A549 (cell line): ENCODE results near the gene SLC34A1. TPM values are rescaled to one million over a fixed set of nuclear protein-coding genes. Genes with fewer than 3 reads are reported as not detected.

ENCODE experiments used
- ATAC-seq, 2 experiments: fragments of 200-7000 bp in 1 of 2; fragments of >200 bp in 1 of 2; cut with Nextera tagmentation in 1 of 2; cut with Tn5 transposase in 1 of 2; 3 replicates each; pipeline versions ENCODE4 v1.8.0 to v1.9.1; 2018 to 2020; ENCODE audit warnings: mild to moderate bottlenecking in 1 of 2, moderate library complexity in 1 of 2
- CTCF ChIA-PET: fragments of 300-600 bp; sonication (Branson Sonifier 250); formaldehyde crosslinking; extraction: SDS; loops from one replicate; lab custom pipeline; 2021; ENCODE audit warnings: antibody characterized with exemption, inconsistent platforms; lab: Yijun Ruan, JAX
- POLR2A ChIA-PET: fragments of 350-600 bp; formaldehyde crosslinking; extraction: SDS; loops from one replicate; lab custom pipeline; 2021; ENCODE audit warnings: antibody characterized with exemption, inconsistent platforms; lab: Yijun Ruan, JAX
- DNase-seq, 2 experiments: peaks; one replicate each; pipeline versions ENCODE4 v3.0.0 to v3.0.0-alpha.2; 2011 to 2016; ENCODE audit warnings: low read depth in 1 of 2, low spot score in 1 of 2
- FAIRE-seq: peaks from 2 replicates; lab custom pipeline; 2011; peaks lifted over from hg19 to GRCh38; lab: Jason Lieb, UNC
- H3K27ac ChIP-seq, 2 experiments: fragments of >200 bp; sonication (Bioruptor Twin); formaldehyde crosslinking; 3 replicates each; pipeline ENCODE4 v1.5.1; 2016 to 2017
- H3K4me1 ChIP-seq: fragments of >200 bp; sonication (Bioruptor Twin); formaldehyde crosslinking; 3 replicates; pipeline ENCODE4 v1.6.1; 2016
- H3K4me2 ChIP-seq: fragments of >200 bp; sonication (Bioruptor Twin); formaldehyde crosslinking; 3 replicates; pipeline ENCODE4 v1.6.1; 2016
- H3K4me3 ChIP-seq: fragments of >200 bp; sonication (Bioruptor Twin); formaldehyde crosslinking; 3 replicates; pipeline ENCODE4 v1.5.1; 2016
- H3K9me3 ChIP-seq: fragments of >200 bp; sonication (Bioruptor Twin); formaldehyde crosslinking; 3 replicates; pipeline ENCODE4 v1.6.1; 2016
- CBX2 ChIP-seq: fragments of 200-600 bp; sonication (generic); IDR thresholded peaks from 2 replicates; pipeline ENCODE4 v1.6.1; 2016; ENCODE audit warnings: low read depth, mild to moderate bottlenecking, borderline replicate concordance
- CHD4 ChIP-seq: fragments of 200-600 bp; sonication (generic); IDR thresholded peaks from 2 replicates; pipeline ENCODE4 v1.6.1; 2016; ENCODE audit warnings: antibody characterized with exemption, mild to moderate bottlenecking, borderline replicate concordance
- E2F6 ChIP-seq: IDR thresholded peaks from 2 replicates; pipeline ENCODE4 v1.6.1; 2012; ENCODE audit warnings: low read depth, borderline replicate concordance
- EHF ChIP-seq: fragments of 250-450 bp; sonication (Bioruptor Pico); IDR thresholded peaks from 2 replicates; pipeline ENCODE4 v1.5.0; 2020; ENCODE audit warnings: mild to moderate bottlenecking
- EHMT2 ChIP-seq: fragments of 200-600 bp; sonication (generic); IDR thresholded peaks from 2 replicates; pipeline ENCODE4 v1.6.1; 2016; ENCODE audit warnings: antibody characterized with exemption, low read depth, mild to moderate bottlenecking, moderate library complexity
- FOXS1 ChIP-seq: fragments of 250-450 bp; sonication (Bioruptor Pico); IDR thresholded peaks from 2 replicates; pipeline ENCODE4 v1.5.0; 2020; ENCODE audit warnings: mild to moderate bottlenecking, moderate library complexity
- GATA3 ChIP-seq: IDR thresholded peaks from 2 replicates; pipeline ENCODE4 v1.6.1; 2012; ENCODE audit warnings: borderline replicate concordance
- HDAC2 ChIP-seq: fragments of 200-600 bp; sonication (generic); IDR thresholded peaks from 2 replicates; pipeline ENCODE4 v1.6.1; 2016
- HOXA7 ChIP-seq: fragments of 250-450 bp; sonication (Bioruptor Pico); IDR thresholded peaks from 2 replicates; pipeline ENCODE4 v1.5.0; 2020; ENCODE audit warnings: mild to moderate bottlenecking, moderate library complexity
- JUN ChIP-seq, 2 experiments: fragments of >200 bp; sonication (Bioruptor Twin); formaldehyde crosslinking; IDR thresholded peaks; 2 replicates in 1 of 2; 3 replicates in 1 of 2; pipeline ENCODE4 v1.6.1; 2016 to 2017
- KDM1A ChIP-seq: fragments of 200-600 bp; sonication (generic); IDR thresholded peaks from 2 replicates; pipeline ENCODE4 v1.6.1; 2016; ENCODE audit warnings: low read depth, mild to moderate bottlenecking
- RCOR1 ChIP-seq: fragments of 150-350 bp; IDR thresholded peaks from 2 replicates; pipeline ENCODE4 v1.6.1; 2014; ENCODE audit warnings: antibody characterized with exemption, low read length, low read depth
- SMC3 ChIP-seq: fragments of >200 bp; sonication (Bioruptor Twin); formaldehyde crosslinking; IDR thresholded peaks from 3 replicates; pipeline ENCODE4 v1.6.1; 2018; ENCODE audit warnings: inconsistent platforms
- ZFP36 ChIP-seq: fragments of 450-650 bp; IDR thresholded peaks from 2 replicates; pipeline ENCODE4 v1.6.1; 2014; ENCODE audit warnings: borderline replicate concordance; ENCODE audit not compliant: partially characterized antibody
- WGBS: methylation state at CpG from one replicate; pipeline ENCODE4 v1.1.6; 2017; ENCODE audit errors: missing lambda C conversion rate; 5-methylcytosine and 5-hydroxymethylcytosine counted together
- polyA plus RNA-seq, 4 experiments: library from polyadenylated mRNA; depleted of rRNA in 3 of 4; stranded (reverse); fragments of >200 nt; fragmentation: RNase III in 1 of 4; extraction: RNeasy Plus Mini Kit Qiagen cat#74134 plus additional on column Dnase treatment in 1 of 4; gene quantifications; 2 replicates in 3 of 4; 3 replicates in 1 of 4; pipeline ENCODE4 v1.2.3, GENCODE V29; 2011 to 2017
- TF ChIP-seq, protein P1 (sequence below): IDR thresholded peaks from 2 replicates; pipeline ENCODE4 v1.6.1; 2012

SLC34A1 gene
- polyA plus RNA-seq, 2 of the 4 experiments (the other 2 are of a cell fraction), result 0.03 TPM; not detected in 1

DNA sequence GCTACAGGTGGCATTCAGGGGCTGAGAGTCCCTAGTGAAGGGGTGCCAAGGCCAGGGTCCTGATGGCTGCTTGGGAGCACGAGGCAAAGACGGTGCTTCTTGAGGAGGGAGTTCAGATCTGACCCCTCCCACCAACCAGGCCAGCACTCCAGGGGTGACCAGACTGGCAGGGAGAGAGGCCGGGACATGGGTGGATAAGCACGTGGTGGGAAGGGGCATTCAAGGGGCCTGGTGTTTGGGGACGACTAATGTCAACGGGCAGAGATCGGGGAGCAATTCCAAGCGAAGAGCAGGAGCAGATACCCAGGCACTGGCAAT is 22.0 kb upstream of the SLC34A1 start:
- ChIA-PET CTCF (interaction anchor here (0.7 to 4.8 kb wide), 7 partner anchors 8 to 249 kb away, joined by 3 to 30 read pairs (median 5); partner anchors contain the start of gene LMAN2), POLR2A (interaction anchor here (0.6 to 2.1 kb wide), 2 partner anchors 11 to 64 kb away, joined by 4 to 6 read pairs; partner anchors contain the start of gene LMAN2)
- H3K27ac ChIP-seq, result no peak overlapping the region; a peak in 1 of 6 replicates
- no peaks in the 10 kb centered on the region for H3K9me3 ChIP-seq
- DNase-seq, result no peak
- no peak for ATAC-seq
- no peak overlapping the region for H3K4me3 ChIP-seq
- FAIRE-seq, result no peak
- TF ChIP-seq SMC3 (no peak), EHMT2 (no peak), FOXS1 (CRISPR knock-in tag) (no peak), EHF (CRISPR knock-in tag) (no peak), CBX2 (no peak)
- TF ChIP-seq, protein P1, sequence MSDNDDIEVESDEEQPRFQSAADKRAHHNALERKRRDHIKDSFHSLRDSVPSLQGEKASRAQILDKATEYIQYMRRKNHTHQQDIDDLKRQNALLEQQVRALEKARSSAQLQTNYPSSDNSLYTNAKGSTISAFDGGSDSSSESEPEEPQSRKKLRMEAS, result no peak
- peaks cover 3% of the 10 kb centered on the region; the same call in 1 of the 3 replicates for H3K4me1 ChIP-seq
- peak overlapping the region; percentile 82; the same call in 2 of the 3 replicates for H3K4me2 ChIP-seq
- 82% methylated on average over 8 of the region's 8 CpGs for WGBS

- Histone ChIP-seq H3K4me1 (peaks cover 3% of the 10 kb centered on the region; the same call in 1 of the 3 replicates), H3K4me2 (peak overlapping the region; percentile 82), H3K4me3 (peak overlapping the region; percentile 54), H3K27ac (peak overlapping the region; percentile 54 to 83; a peak in 5 of 6 replicates), H3K9me3 (no peaks in the 10 kb centered on the region)
- ChIA-PET CTCF (interaction anchor here (0.7 to 33.9 kb wide), 10 partner anchors 7 to 249 kb away, joined by 3 to 1107 read pairs (median 6); partner anchors contain the start of genes F12, LMAN2, PFN3 and SLC34A1), POLR2A (interaction anchor here (2.1 to 2.4 kb wide), 2 partner anchors 11 kb away, joined by 6 to 8 read pairs; partner anchors contain the start of gene LMAN2)
- ATAC-seq (peak; percentile 76 to 87), FAIRE-seq (no peak), DNase-seq (peak; percentile 47 to 79)
- 25% methylated on average over 26 of the region's 59 CpGs for WGBS
- TF ChIP-seq ZFP36, result no peak
- TF ChIP-seq, protein P1, result peak; percentile 3; the same call in 1 of the 2 replicates
- TF ChIP-seq E2F6, result 0 out of 2 replicates have a peak, but pooled peaks have one; percentile 25
Observed at GRCh38 chr5:177362610-177363507, 21.4 kb upstream of the SLC34A1 start.

GRCh38 chr5:177363565-177363964 is 20.7 kb upstream of the SLC34A1 start:
- TF ChIP-seq GATA3 (no peak), ZFP36 (peak; percentile 94), KDM1A (peak; percentile 98), HOXA7 (no peak), RCOR1 (no peak), JUN (IDR thresholded peaks at IDR 0.05) (peak in 1 of 2 experiments; percentile 44; a peak in 2 of 5 replicates), CHD4 (peak; percentile 85; the same call in 1 of the 2 replicates), HDAC2 (peak; percentile 92)
- TF ChIP-seq, all 56 proteins: peak for 5
- peak overlapping the region; percentile 82 for H3K4me2 ChIP-seq
- H3K9me3 ChIP-seq, result no peaks in the 10 kb centered on the region
- DNase-seq (no peak), ATAC-seq (no peak), FAIRE-seq (no peak)
- peaks cover 3% of the 10 kb centered on the region; the same call in 1 of the 3 replicates for H3K4me1 ChIP-seq
- H3K27ac ChIP-seq, result peak overlapping the region in 1 of 2 experiments; percentile 83; a peak in 4 of 6 replicates
- WGBS, result 28% methylated on average over 10 of the region's 10 CpGs
- CTCF ChIA-PET, result interaction anchor here (1.2 to 33.9 kb wide), 5 partner anchors 35 to 93 kb away, joined by 3 to 1107 read pairs (median 5); partner anchors contain the start of genes F12, PFN3 and SLC34A1
- H3K4me3 ChIP-seq, result peak overlapping the region; percentile 54
- POLR2A ChIA-PET, result interaction anchor here (2.4 kb wide), 1 partner anchor 12 kb away, joined by 8 read pairs; the partner anchor contains the start of gene LMAN2
